Measurements from ENCODE around the gene TCF12. TPM values are rescaled to one million over a fixed set of nuclear protein-coding genes. Genes with fewer than 3 reads are reported as not detected.
A peak's percentile ranks its signal among the peaks of the same experiment; 100 is the strongest.

TCF12 gene
- total RNA-seq, 6 experiments from 2014 or later: 106 to 200 (median 149) TPM

GRCh38 chr15:57224664-57225063, 306.2 kb downstream of the TCF12 start:
- H3K4me3 Mint-ChIP-seq: peak overlapping the region; percentile 95
- H3K27me3 Mint-ChIP-seq (ENCODE audit: insufficient read depth): no peaks in the 10 kb centered on the region; the same call in 1 of the 2 replicates
- H3K36me3 Mint-ChIP-seq (ENCODE audit: low read depth): no peaks in the 10 kb centered on the region
- H3K27ac Mint-ChIP-seq: peak overlapping the region; percentile 43
- peak; percentile 78 for DNase-seq
- TF ChIP-seq CTCF (IDR thresholded peaks at IDR 0.05): no peak
- H3K4me1 Mint-ChIP-seq (ENCODE audit: low read depth): peaks cover 57% of the 10 kb centered on the region
- no peaks in the 10 kb centered on the region for H3K9me3 Mint-ChIP-seq

- no peak for DNase-seq
- Mint-ChIP-seq H3K9me3 (no peaks in the 10 kb centered on the region), H3K4me1 (ENCODE audit: low read depth) (peaks cover 70% of the 10 kb centered on the region), H3K36me3 (ENCODE audit: low read depth) (0 out of 2 replicates have a peak, but pooled peaks cover under 1% of the 10 kb centered on the region), H3K4me3 (peak overlapping the region; percentile 57), H3K27me3 (ENCODE audit: insufficient read depth) (no peaks in the 10 kb centered on the region), H3K27ac (peak overlapping the region; percentile 72)
- no peak for TF ChIP-seq CTCF (IDR thresholded peaks at IDR 0.05)
Observed at GRCh38 chr15:57227166-57227565, 308.7 kb downstream of the TCF12 start.

GRCh38 chr15:57227899-57228298, 309.5 kb downstream of the TCF12 start:
- Mint-ChIP-seq H3K4me3 (peak overlapping the region; percentile 57), H3K27me3 (ENCODE audit: insufficient read depth) (no peaks in the 10 kb centered on the region), H3K4me1 (ENCODE audit: low read depth) (peaks cover 63% of the 10 kb centered on the region), H3K36me3 (ENCODE audit: low read depth) (peaks cover 7% of the 10 kb centered on the region; the same call in 1 of the 2 replicates), H3K27ac (peak overlapping the region; percentile 72), H3K9me3 (no peaks in the 10 kb centered on the region)
- DNase-seq: peak; percentile 61
- no peak for TF ChIP-seq CTCF (IDR thresholded peaks at IDR 0.05)

GRCh38 chr15:57228395-57228794, 310.0 kb downstream of the TCF12 start:
- DNase-seq: no peak
- Mint-ChIP-seq H3K9me3 (no peaks in the 10 kb centered on the region), H3K36me3 (ENCODE audit: low read depth) (peaks cover 8% of the 10 kb centered on the region), H3K4me1 (ENCODE audit: low read depth) (peaks cover 58% of the 10 kb centered on the region), H3K27ac (peak overlapping the region; percentile 72), H3K27me3 (ENCODE audit: insufficient read depth) (no peaks in the 10 kb centered on the region), H3K4me3 (peak overlapping the region; percentile 57; the same call in 1 of the 2 replicates)
- TF ChIP-seq CTCF (IDR thresholded peaks at IDR 0.05): no peak

- no peaks in the 10 kb centered on the region for H3K27me3 Mint-ChIP-seq (ENCODE audit: insufficient read depth)
- no peaks in the 10 kb centered on the region for H3K9me3 Mint-ChIP-seq
- no peak for DNase-seq
- no peak for TF ChIP-seq CTCF (IDR thresholded peaks at IDR 0.05)
- peaks cover 54% of the 10 kb centered on the region for H3K4me1 Mint-ChIP-seq (ENCODE audit: low read depth)
- H3K4me3 Mint-ChIP-seq: no peak overlapping the region
- H3K36me3 Mint-ChIP-seq (ENCODE audit: low read depth): peaks cover 15% of the 10 kb centered on the region
- no peak overlapping the region for H3K27ac Mint-ChIP-seq
Observed at GRCh38 chr15:57229051-57229450, 310.6 kb downstream of the TCF12 start.

GRCh38 chr15:57231559-57231958, 313.1 kb downstream of the TCF12 start:
- no peaks in the 10 kb centered on the region for H3K9me3 Mint-ChIP-seq

More at GRCh38 chr15:57231559-57231958, 313.1 kb downstream of the TCF12 start:
- H3K27me3 Mint-ChIP-seq (ENCODE audit: insufficient read depth): peaks cover 3% of the 10 kb centered on the region
- no peak for DNase-seq
- H3K4me3 Mint-ChIP-seq: no peak overlapping the region
- H3K27ac Mint-ChIP-seq: no peak overlapping the region
- H3K36me3 Mint-ChIP-seq (ENCODE audit: low read depth): peaks cover 37% of the 10 kb centered on the region
- no peak for TF ChIP-seq CTCF (IDR thresholded peaks at IDR 0.05)
- H3K4me1 Mint-ChIP-seq (ENCODE audit: low read depth): peaks cover 70% of the 10 kb centered on the region

All from HFFc6 (cell line).